NCI-H226 (cell line): ENCODE results near the gene LTV1.

Source experiments
- DNase-seq: peaks from one replicate; pipeline ENCODE4 v3.0.0-alpha.2; 2015

LTV1 gene

DNA sequence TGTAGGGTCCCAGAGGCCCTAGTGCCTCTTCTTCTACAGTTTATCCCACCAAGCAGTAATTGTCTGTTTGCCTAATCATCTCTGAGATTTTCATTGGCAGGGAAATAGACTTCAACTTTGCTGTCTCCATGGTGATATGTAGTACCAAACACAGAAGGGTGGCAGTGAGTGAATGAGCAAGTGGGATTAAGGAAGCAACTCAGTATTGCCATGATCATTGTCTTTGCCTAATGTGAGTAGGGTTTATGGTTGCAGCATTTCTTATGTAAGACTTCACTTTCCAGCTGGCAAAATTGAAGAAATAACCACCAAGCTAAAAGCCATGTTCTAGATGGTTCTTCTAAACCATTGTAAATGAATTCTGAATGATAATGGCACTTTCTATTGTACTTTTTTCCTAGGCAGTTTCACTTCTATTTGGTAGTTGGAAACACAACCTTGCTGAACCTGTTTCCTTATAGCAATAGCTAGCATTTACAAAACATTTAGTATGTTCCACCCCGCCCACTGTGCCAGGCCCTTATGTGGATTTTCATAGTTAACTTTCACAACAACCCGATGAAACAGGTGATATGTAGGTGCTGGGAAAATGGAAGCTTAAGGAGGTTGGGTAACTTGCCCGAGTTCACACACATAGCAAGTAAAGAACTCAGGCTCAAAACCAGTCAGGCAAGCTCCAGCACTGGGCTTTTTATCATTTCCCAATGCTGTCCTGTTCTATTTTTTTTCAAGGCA lies 53.2 kb downstream of the LTV1 start:
- DNase-seq: no peak

- DNase-seq: no peak
These were observed 57.2 kb downstream of the LTV1 start for GRCh38 chr6:143900358-143900757.

- no peak for DNase-seq
These were observed 59.0 kb downstream of the LTV1 start for GRCh38 chr6:143901885-143902750.

GRCh38 chr6:143902827-143903226 lies 59.7 kb downstream of the LTV1 start:
- no peak for DNase-seq

DNA sequence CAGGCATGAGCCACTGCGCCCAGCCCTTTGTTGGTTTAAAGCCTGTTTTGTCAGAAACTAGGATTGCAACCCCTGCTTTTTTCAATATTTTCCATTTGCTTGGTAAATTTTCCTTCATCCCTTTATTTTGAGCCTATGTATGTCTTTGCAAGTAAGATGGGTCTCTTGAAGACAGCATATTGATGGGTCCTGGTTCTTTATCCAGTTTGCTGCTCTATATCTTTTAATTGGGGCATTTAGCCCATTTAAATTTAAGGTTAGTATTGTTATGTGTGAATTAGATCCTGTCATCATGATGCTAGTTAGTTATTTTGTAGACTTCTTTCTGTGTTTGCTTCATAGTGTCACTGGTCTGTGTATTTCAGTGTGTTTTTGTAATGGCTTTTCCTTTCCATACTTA lies 67.9 kb downstream of the LTV1 start:
- no peak for DNase-seq

- no peak for DNase-seq
These were observed 69.5 kb downstream of the LTV1 start for GRCh38 chr6:143912671-143913070.
